ENCODE data around the gene DAB2IP. TPM values are rescaled to one million over a fixed set of nuclear protein-coding genes. Genes with fewer than 3 reads are reported as not detected.

The DAB2IP gene
- total RNA-seq, 1 experiment from 2014 or later, result 52.6 TPM

- TF ChIP-seq ERG (CRISPR knock-in tag; IDR thresholded peaks at IDR 0.05), result no peak
Measured at GRCh38 chr9:121609822-121610637, 41.4 kb upstream of the DAB2IP start (continued).

DNA sequence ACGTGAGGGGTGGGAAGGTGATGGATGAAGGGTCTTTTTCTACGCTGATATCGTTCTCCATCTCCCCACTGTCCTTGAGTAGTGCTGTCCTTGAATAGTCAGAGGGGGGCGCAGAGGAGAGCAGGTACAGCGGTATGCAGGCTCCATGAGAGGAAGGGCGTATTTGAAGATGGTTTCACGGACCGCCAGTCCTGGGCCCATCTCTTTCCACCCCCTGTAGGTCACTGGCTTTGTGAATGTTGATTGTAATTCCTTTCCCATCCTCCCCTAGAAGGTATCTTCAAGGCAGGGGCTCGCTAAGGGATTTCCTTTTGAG, 40.8 kb upstream of the DAB2IP start:
- H3K4me1 Mint-ChIP-seq, result peaks cover 36% of the 10 kb centered on the region
- POLR2A ChIA-PET, result interaction anchor here (0.6 kb wide), 1 partner anchor 55 kb away, joined by 3 read pairs; no protein-coding TSS in a partner anchor
- H3K27ac Mint-ChIP-seq, result no peak overlapping the region
- ATAC-seq, result peak; percentile 87
- no peaks in the 10 kb centered on the region for H3K36me3 Mint-ChIP-seq
- H3K9me3 Mint-ChIP-seq, result no peaks in the 10 kb centered on the region
- H3K4me3 Mint-ChIP-seq, result no peak overlapping the region
- no peaks in the 10 kb centered on the region for H3K27me3 Mint-ChIP-seq (ENCODE audit: low read depth)
- CTCF ChIA-PET, result interaction anchor here (0.8 to 5.8 kb wide), 10 partner anchors 10 to 379 kb away, joined by 3 to 49 read pairs (median 4); no protein-coding TSS in a partner anchor
- no peak for DNase-seq (ENCODE audit: low spot score)
- TF ChIP-seq, protein P1, sequence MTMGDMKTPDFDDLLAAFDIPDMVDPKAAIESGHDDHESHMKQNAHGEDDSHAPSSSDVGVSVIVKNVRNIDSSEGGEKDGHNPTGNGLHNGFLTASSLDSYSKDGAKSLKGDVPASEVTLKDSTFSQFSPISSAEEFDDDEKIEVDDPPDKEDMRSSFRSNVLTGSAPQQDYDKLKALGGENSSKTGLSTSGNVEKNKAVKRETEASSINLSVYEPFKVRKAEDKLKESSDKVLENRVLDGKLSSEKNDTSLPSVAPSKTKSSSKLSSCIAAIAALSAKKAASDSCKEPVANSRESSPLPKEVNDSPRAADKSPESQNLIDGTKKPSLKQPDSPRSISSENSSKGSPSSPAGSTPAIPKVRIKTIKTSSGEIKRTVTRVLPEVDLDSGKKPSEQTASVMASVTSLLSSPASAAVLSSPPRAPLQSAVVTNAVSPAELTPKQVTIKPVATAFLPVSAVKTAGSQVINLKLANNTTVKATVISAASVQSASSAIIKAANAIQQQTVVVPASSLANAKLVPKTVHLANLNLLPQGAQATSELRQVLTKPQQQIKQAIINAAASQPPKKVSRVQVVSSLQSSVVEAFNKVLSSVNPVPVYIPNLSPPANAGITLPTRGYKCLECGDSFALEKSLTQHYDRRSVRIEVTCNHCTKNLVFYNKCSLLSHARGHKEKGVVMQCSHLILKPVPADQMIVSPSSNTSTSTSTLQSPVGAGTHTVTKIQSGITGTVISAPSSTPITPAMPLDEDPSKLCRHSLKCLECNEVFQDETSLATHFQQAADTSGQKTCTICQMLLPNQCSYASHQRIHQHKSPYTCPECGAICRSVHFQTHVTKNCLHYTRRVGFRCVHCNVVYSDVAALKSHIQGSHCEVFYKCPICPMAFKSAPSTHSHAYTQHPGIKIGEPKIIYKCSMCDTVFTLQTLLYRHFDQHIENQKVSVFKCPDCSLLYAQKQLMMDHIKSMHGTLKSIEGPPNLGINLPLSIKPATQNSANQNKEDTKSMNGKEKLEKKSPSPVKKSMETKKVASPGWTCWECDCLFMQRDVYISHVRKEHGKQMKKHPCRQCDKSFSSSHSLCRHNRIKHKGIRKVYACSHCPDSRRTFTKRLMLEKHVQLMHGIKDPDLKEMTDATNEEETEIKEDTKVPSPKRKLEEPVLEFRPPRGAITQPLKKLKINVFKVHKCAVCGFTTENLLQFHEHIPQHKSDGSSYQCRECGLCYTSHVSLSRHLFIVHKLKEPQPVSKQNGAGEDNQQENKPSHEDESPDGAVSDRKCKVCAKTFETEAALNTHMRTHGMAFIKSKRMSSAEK (CRISPR knock-in tag; IDR thresholded peaks at IDR 0.05; ENCODE audit: borderline replicate concordance), result no peak
- no peak for TF ChIP-seq FOXP4 (CRISPR knock-in tag; IDR thresholded peaks at IDR 0.05)
- no peak for TF ChIP-seq USF1 (CRISPR knock-in tag; IDR thresholded peaks at IDR 0.05)
- TF ChIP-seq KAT7 (CRISPR knock-in tag; IDR thresholded peaks at IDR 0.05; ENCODE audit: borderline replicate concordance), result no peak
- TF ChIP-seq, protein P2, sequence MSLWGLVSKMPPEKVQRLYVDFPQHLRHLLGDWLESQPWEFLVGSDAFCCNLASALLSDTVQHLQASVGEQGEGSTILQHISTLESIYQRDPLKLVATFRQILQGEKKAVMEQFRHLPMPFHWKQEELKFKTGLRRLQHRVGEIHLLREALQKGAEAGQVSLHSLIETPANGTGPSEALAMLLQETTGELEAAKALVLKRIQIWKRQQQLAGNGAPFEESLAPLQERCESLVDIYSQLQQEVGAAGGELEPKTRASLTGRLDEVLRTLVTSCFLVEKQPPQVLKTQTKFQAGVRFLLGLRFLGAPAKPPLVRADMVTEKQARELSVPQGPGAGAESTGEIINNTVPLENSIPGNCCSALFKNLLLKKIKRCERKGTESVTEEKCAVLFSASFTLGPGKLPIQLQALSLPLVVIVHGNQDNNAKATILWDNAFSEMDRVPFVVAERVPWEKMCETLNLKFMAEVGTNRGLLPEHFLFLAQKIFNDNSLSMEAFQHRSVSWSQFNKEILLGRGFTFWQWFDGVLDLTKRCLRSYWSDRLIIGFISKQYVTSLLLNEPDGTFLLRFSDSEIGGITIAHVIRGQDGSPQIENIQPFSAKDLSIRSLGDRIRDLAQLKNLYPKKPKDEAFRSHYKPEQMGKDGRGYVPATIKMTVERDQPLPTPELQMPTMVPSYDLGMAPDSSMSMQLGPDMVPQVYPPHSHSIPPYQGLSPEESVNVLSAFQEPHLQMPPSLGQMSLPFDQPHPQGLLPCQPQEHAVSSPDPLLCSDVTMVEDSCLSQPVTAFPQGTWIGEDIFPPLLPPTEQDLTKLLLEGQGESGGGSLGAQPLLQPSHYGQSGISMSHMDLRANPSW (CRISPR knock-in tag; conservative IDR thresholded peaks at IDR 0.05; ENCODE audit: low read depth), result no peak
- TF ChIP-seq ZSCAN18 (CRISPR knock-in tag; IDR thresholded peaks at IDR 0.05), result no peak
- no peak for TF ChIP-seq E2F5 (CRISPR knock-in tag; IDR thresholded peaks at IDR 0.05)
- TF ChIP-seq ZBTB21 (CRISPR knock-in tag; IDR thresholded peaks at IDR 0.05; ENCODE audit: borderline replicate concordance), result no peak
- no peak for TF ChIP-seq OVOL2 (CRISPR knock-in tag; IDR thresholded peaks at IDR 0.05; ENCODE audit: borderline replicate concordance)
- no peak for TF ChIP-seq MXD4 (CRISPR knock-in tag; IDR thresholded peaks at IDR 0.05; ENCODE audit: borderline replicate concordance)
- TF ChIP-seq ZNF281 (CRISPR knock-in tag; IDR thresholded peaks at IDR 0.05), result no peak
